Hepatocyte (in vitro differentiated cells): ENCODE measurements around the gene UROD.

Experiments used
- EZH2 ChIP-seq: fragments of 200-600 bp; sonication (generic); IDR thresholded peaks from 2 replicates; pipeline ENCODE4 v1.6.1; 2016; ENCODE audit warnings: antibody characterized with exemption, mild to moderate bottlenecking, borderline replicate concordance
- TF ChIP-seq, protein P1 (sequence below): fragments of 200-600 bp; sonication (generic); IDR thresholded peaks from 2 replicates; pipeline ENCODE4 v1.5.1; 2016; ENCODE audit warnings: antibody characterized with exemption, mild to moderate bottlenecking; ENCODE audit not compliant: poor library complexity

DNA sequence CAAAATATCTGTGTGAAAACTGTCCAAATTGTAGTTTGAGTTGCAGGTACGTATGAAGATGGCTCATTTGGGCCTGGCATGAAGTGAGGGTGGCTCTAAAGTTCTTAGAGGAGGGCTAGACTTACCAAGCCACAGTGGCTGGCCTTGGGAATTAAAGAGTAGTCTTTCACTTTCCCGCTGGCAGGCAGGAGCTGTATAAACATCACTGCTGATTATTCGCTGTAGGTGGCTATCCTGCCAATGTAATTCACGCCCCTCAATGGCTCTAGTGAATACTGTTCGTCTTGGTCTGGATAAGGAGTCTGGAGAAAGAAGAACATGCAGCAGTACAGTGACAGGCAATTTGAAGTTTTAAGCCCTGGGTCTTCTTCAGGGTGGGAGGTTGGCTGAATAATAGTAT lies 31.0 kb downstream of the UROD start:
- TF ChIP-seq, protein P1, sequence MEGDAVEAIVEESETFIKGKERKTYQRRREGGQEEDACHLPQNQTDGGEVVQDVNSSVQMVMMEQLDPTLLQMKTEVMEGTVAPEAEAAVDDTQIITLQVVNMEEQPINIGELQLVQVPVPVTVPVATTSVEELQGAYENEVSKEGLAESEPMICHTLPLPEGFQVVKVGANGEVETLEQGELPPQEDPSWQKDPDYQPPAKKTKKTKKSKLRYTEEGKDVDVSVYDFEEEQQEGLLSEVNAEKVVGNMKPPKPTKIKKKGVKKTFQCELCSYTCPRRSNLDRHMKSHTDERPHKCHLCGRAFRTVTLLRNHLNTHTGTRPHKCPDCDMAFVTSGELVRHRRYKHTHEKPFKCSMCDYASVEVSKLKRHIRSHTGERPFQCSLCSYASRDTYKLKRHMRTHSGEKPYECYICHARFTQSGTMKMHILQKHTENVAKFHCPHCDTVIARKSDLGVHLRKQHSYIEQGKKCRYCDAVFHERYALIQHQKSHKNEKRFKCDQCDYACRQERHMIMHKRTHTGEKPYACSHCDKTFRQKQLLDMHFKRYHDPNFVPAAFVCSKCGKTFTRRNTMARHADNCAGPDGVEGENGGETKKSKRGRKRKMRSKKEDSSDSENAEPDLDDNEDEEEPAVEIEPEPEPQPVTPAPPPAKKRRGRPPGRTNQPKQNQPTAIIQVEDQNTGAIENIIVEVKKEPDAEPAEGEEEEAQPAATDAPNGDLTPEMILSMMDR, result no peak
- no peak for TF ChIP-seq EZH2
